Middle frontal gyrus (tissue), 1 donor: Measurements from ENCODE around the gene SLC9A9.

Experiments used
- DNase-seq: peaks from one replicate; pipeline ENCODE4 v3.0.0-alpha.2; 2015; ENCODE audit warnings: low spot score; ENCODE audit errors: extremely low spot score

Gene SLC9A9

DNA sequence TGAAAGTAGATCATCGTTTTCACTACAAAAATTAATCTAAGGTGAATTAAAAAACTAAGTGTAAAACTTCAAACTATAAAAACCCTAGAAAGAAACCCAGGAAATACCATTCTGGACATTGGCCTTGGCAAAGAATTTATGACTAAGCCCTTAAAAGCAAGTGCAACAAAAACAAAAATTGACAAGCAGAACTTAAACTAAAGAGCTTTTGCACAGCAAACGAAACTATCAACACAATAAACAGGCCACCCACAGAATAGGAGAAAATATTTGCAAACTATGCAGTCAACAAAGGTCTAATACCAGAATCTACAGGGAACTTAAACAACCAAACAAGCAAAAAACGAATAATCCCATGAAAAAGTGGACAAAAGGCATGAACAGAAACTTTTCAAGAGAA lies 426.7 kb downstream of the SLC9A9 start:
- DNase-seq: no peak

DNA sequence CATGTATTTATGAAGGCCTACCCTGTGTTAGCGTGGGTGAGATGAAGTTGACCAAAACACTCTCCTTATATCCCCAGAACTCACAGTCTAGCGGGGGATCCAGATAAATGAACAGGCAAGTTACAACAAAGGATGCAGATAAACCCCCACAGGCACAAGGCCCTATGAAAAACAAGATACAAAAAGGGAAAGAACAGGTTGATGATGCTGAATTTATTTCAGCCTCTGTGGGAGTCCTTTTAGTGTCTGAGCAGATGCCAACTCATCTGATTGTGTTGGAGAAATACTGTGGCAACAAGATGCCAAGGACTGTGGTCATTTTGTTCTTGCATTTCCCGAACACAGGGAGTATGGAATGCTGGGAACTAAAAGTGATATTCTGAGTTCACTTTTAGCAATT lies 428.7 kb downstream of the SLC9A9 start:
- DNase-seq: no peak

DNA sequence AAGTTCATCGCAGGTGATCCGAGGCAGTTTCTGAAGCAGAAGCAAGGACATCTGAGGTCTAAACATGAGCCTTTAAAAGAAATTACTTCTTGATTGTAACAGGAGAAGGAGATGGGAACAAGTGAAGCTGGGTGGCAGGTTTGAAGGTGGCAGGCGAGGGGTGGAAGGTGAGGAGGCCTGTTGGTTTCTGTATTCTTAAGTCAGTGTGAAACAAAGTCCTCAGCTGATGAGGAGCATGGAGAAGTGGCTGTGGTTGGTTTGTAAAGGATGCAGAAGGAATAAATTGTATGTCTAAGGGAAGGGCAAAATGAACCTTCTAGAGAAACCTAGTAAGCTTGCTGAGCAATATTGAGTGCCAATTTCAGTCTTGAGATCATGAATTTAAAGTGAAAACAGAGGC lies 429.9 kb downstream of the SLC9A9 start:
- no peak for DNase-seq

DNA sequence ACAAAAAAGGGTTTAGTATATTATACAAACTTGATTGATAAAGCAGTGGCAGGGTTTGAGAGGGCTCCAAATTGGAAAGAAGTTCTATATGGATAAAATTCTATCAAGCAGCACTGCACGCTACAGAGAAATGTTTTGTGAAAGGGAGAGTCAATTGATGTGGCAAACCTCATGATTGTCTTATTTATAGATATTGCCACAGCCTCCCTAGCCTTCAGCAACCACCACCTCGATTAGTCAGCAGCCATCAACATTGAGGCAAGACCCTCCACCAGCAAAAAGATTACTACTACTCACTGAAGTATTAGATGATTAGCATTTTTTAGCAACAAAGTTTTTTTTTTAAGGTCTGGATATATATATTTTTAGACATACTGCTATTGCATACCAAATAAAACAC lies 432.0 kb downstream of the SLC9A9 start:
- no peak for DNase-seq

DNA sequence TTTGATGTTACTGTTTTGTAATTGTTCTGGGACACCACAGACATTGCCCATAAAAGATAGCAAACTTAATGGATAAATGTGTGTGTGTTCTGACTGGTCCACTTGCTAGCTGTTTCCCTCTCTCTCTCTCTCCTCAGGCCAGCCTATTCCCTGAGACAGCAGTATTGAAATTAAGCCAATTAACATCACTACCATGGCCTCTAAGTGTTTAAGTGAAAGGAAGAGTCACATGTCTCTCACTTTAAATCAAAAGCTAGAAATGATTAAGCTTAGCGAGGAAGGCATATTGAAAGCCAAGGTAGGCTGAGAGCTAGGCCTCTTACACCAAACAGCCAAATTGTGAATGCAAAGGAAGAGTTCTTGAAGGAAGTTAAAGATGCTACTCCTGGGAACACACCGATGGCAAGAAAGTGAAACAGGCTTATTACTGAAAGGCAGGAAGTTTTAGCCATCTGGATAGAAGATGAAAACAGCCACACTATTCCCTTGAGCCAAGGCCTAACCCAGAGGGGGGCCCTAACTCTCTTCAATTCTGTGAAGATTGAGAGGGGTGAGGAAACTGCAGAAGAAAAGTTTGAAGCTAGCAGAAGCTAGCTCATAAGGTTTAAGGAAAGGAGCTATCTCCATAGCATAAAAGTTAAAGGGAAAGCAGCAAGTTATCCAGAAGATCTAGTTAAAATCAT lies 433.6 kb downstream of the SLC9A9 start:
- no peak for DNase-seq

DNA sequence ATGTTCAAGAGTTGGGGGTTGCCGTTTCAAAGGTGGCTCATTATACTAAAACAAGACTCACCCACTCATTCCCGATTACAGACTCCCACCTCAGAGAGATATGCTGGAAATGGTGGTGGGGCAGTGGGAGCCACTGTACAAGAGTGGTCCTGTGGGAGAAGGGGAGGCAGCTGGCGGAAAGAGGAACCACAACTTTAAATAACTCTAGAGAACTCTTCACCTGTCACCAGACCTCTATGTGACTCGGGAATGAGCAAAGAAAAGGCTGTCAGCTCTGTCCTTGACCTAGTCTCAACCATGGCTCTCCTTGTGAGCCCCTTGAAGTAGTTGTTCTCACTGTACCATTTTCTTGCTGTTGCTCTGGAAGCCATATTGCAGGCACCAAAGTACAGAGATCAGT lies 434.9 kb downstream of the SLC9A9 start:
- no peak for DNase-seq

DNA sequence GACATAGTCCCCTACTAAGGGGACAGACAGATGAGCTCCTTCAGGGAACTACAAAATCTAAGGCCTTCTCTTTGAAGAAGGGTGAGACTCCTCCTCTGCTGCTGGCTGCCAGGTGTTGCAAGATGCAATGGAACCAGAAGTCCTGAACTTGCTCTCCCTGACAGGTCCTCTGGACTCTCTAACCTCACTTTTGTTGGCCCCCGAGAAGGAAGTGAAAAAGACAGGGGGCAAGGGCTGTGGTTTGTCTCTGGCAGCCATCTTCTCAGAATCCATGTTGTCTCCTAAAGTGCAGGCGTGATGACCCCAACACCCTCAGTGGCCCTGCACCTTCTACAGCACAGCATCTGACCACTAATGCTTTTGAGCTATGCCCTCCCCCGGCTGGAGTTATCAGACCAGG lies 436.2 kb downstream of the SLC9A9 start:
- no peak for DNase-seq

DNA sequence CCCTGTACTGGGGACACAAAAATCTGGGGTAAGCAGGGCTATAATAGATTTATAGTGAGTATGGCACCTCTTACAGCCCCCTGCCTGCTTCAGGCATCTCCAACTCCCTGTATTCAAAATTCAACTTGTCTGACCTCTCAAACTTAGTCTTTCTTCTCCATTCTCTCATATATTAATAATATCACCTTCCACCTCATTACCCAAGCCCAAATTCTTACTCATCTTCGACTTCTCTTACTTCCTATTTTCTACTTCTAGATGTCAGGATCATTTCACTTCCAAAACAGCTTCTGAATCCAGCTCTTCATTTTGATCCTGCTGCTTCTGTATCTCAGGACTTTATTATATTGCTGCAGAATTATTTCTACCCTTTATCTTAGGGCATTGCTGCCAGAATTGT lies 438.0 kb downstream of the SLC9A9 start:
- DNase-seq: no peak

DNA sequence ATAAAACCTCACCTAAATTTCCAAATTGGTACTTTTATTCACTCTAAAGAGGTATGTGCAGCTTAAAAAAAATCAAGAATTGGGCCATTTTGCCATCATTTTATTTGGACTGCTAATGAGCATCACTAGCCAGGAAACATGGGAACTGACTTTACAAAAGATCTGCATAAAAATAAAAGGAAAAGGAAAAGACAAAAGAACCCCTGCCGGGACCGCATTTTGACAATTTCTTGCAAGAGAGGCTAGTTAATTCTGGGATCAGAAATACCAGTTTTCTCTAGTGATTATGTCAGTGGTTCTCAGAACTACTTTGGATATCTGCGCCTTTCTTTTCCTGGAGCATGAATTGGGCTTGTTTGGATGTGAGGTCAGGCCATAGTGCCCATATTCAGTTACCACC lies 439.5 kb downstream of the SLC9A9 start:
- DNase-seq: no peak

DNA sequence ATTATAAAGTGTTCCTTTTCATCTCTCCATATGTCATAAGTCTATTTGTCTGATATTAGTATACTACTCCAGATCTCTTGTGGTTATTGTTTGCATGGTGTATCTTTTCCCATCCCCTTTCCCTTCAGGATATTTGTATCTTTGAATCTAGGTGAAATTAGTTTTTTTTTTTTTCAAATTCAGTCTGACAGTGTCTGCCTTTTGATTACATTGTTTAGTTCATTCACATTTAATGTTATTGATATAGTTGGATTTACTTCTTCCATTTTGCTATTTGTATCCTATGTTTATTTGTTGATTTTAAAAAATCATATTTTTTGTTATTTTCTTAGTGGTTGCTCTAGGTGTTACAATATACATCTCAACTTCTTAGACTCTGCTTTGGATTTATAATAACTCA lies 445.7 kb downstream of the SLC9A9 start:
- no peak for DNase-seq

DNA sequence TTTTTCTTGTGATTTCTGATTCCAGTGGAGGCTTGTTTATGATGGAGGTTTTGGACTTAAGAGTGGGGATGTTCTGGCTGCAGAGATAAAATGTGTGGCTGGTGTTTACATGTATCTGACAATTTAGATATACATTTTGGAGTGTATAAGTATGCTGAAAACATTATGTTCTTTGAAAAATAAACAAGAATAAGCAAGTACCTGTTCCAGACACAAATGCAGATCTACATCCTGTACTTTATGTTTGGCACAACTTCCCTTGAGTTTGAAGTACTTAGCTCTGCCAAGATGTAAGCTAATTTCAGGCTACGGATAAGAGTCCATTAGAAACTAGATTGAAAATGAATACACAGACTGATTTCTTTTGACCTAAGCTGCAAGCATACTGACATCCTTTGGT lies 451.5 kb downstream of the SLC9A9 start:
- DNase-seq: no peak

DNA sequence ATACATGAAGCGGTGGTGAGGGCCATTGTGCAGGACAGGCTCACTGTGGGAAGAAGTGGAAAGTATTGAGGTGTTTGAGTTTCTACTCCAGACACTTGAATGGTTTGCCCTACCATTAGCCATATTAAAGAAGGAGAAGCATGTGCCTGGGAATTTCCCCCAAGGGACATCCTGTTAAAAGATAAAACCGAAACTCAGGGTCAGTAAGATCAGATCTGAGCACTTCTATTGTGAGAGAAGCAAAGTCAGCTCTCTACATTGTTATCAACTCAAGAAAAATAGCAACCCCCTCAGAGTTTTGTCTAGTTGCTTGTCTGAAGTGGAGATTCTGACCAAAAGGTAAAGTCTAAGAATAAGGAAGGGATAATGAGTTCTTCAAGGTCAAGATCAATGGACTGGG lies 458.9 kb downstream of the SLC9A9 start:
- no peak for DNase-seq

DNA sequence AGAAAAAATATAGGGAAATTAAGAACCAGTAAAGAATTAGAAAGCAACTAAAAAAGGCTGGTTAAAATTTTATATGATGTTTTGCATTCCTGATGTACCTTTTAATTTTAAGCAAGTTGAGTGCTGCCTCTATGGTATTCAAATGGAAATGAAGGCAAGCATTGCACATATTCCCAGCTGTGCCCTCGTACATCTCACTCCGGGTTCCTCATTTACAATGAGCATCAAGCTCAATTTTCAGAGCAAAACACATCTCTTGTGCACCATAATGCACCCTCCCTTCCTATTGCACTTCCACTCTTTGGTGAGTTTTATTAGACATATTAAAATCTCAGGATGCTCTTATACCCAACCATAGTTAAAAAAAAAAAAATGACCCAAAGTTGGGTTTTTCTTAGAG lies 460.8 kb downstream of the SLC9A9 start:
- no peak for DNase-seq

DNA sequence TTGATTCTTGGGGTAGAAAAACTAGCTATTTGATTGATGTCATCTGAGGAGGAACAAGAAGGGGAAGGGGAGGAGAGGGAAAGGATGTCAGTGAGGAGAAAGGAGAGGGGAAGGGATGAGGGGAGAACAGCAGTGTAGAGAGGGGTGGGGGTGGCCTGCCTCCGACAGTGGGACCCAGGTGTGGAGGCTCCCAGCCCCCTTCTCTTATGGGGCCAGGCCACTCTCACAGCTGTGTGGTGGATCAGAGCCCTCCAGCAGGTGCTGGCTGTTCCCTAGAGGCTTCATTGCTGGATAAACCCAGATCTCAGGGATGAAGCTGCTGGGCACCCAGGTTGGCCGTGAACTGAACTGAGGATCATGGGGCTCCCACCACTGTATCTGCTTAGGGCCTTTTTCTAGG lies 464.2 kb downstream of the SLC9A9 start:
- no peak for DNase-seq

DNA sequence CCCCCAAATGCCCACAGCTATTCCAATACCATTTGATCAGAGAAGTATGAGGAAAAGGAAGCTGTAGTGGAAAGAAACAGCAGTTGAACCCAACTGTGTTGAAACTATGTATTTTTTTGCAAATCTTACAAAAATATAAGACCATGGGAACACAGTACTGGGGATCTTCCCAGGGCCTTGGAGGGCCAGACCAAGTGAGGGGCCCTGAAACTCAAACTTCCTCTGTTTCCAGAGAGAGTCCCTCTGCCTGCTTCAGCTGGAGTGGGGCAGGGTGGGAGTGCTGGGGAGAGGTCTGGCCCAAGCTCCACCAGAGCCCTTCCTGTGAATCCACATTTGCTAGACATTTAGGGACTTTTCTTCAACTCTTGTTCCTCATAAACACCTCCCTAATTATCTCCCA lies 464.8 kb downstream of the SLC9A9 start:
- DNase-seq: no peak

DNA sequence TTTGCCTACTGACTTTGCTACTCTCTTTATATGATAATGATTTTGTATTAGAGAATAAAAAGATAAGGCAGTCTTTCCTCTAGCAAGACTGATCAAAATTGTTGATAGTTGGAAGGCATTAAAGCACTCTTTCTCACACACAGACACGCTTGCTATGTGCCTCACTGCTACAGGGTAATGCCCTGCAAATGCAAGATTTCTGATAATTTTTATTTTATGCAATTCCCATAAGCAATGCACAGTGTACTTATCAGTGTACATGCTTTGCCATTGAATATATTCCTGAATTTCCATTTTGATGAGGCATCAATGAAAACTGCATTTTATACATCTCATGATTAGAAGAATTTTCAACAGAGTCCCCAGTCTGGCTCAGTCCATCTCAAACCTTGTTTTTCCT lies 465.5 kb downstream of the SLC9A9 start:
- no peak for DNase-seq

DNA sequence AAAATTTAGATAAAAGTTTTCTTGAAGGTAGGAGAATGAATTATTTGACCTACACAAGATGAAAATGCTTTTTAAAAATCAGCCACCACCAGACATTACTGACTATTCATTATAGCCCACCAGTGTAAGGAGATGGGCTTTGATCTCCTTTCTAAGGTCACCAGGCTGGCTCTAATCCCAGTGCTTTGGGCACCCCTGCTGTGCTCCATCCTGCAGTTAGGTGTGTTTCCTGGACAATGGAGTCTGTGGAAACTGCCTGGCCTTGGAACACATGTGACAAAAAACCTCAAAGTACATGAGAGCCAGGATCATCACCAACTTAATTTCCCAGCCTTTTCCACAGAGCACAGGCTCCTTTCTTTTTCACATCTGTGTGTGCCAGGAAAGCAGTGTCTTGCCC lies 467.8 kb downstream of the SLC9A9 start:
- no peak for DNase-seq

DNA sequence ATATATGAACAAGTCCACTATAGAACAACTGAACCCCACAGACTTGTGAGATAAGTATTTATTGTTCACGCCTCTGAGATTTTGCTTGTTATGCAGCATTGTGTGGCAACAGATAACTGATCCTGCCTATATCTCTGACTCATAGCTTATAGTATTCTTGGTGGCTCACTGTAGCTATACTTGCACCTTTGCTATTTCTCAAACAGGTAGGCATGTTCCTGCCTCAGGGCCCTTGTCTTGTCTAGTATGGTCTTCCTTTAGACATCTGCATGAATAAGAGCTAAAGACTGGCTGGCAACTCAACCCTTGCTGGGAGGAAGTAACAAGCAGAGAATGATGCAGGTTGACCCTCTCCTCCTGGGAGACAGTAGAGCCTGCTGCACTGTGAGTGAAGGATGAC lies 472.6 kb downstream of the SLC9A9 start:
- DNase-seq: no peak

DNA sequence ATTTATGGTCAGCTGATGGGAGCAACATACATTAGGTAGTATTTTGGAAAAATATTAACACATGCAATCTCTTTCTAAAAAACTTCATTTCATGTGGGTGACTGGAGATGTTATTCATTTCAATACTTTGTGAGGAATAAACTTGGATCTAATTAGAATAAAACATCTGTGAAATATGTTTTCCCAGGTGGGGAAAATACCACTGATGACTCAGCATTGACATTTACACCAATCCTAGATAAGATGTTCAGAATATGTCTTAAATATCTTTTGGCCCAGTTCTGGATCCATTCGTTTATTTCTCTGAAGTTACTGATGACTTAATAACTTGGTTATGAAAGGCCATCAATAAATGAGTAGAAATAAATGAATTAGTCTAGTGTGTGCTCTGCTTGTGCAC lies 481.1 kb downstream of the SLC9A9 start:
- no peak for DNase-seq

DNA sequence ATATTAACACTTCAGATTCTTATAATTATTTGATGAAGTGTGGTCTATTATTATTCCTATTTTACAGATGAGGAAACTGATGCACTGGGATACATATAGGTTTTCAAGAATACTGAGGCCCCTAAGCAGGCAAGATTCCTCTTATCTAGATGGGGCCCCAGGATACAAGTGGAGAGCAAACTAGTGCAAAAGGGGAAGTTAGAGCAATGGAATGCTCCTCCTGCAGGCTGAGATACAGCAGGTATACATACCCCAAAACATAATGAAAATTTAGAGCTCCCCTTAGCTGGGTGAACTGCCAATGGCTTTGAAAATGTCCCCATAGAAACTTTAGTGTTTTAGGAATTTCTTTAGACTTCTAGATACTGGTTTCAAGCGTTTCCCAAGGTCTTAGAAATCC lies 481.6 kb downstream of the SLC9A9 start:
- no peak for DNase-seq

DNA sequence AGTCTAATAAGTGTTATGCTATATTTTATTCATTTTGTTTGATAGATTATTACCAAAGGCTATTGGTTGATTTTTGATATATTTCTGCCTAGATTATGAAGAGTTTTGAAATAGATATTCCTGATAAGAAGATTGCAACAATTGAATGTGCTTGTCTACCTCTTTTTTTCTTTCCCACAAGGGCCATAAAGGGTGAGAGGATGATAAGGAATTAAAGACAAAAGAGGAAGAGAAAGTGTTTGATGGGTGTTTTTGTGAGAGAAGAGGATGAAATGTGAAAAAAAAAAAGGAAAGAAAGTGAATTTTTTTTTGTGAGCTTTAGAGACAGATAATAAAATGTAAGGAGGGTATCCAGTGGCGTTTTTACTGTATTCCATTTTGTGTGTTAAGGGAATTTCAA lies 484.3 kb downstream of the SLC9A9 start:
- DNase-seq: no peak

DNA sequence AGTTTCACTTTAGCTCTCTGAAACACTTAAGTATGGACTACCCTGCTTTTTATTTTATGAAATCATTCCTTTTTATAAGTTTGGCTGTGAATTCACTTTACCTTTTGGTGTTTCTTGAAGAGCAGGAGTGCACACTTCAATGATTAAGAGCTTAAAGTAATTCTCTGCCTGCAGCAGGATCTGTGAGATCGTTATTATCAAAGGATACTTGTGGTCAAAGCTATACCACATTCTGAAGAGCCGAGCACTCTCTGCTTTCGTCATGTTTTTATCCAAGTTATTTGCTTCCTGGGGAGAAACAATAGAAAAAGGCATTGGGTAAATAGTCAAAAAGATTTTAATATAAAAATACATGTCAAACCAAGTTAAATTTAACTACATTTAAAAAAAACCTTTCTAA lies 485.0 kb downstream of the SLC9A9 start:
- DNase-seq: no peak

DNA sequence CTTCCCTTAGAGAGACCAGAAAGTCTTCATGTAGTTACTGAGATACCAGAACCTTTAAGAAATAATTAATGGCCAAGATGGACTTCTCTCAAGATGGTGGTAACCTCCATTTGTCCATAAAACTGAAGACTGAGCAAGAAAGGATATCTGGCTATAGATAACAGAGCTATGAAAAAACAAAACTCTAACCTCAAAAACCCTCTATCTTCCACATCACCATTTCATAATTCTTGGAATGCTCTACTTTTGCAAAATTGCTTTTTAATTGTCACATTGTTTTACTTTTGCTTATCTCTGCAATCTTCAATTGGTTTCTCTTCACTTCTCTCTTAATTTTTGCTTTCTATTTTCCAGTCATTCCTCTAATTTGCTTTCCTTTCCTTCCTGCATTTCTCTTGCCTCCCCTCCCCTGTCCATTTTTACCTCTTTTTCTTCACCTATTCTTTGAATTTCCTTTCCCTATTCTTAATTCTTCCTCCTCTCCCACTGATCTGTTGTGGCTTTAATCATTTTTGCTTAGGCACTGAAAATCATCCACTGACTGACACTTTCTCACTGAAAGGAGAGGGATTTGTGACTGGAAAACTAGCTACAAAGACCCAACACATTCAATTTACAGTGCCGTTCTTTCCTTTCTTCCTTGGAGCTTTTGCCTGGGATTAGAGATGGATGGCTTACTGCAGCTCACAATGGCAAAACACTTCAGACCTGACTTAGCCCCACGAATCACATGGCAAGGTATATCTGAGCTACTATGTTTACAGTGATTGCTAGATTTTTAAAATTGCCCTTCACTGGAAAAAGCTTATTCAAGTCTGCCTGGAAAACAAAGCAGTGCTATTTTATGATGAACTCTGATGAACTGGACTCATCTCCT lies 485.9 kb downstream of the SLC9A9 start:
- DNase-seq: no peak
